ENCODE results near the gene GRIFIN.

- no peak for TF ChIP-seq POLR2A (IDR thresholded peaks at IDR 0.05)
- TF ChIP-seq, protein P1, sequence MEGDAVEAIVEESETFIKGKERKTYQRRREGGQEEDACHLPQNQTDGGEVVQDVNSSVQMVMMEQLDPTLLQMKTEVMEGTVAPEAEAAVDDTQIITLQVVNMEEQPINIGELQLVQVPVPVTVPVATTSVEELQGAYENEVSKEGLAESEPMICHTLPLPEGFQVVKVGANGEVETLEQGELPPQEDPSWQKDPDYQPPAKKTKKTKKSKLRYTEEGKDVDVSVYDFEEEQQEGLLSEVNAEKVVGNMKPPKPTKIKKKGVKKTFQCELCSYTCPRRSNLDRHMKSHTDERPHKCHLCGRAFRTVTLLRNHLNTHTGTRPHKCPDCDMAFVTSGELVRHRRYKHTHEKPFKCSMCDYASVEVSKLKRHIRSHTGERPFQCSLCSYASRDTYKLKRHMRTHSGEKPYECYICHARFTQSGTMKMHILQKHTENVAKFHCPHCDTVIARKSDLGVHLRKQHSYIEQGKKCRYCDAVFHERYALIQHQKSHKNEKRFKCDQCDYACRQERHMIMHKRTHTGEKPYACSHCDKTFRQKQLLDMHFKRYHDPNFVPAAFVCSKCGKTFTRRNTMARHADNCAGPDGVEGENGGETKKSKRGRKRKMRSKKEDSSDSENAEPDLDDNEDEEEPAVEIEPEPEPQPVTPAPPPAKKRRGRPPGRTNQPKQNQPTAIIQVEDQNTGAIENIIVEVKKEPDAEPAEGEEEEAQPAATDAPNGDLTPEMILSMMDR (IDR thresholded peaks at IDR 0.05), result no peak
Measured at GRCh38 chr7:2497065-2497464, 20.9 kb upstream of the GRIFIN start.
